Endothelial cell of umbilical vein (primary cell): ENCODE measurements around the gene GCDH. TPM values are rescaled to one million over a fixed set of nuclear protein-coding genes. Genes with fewer than 3 reads are reported as not detected.
A peak's percentile ranks its signal among the peaks of the same experiment; 100 is the strongest.

Experiments
- BruUV-seq: library from RNA; stranded (reverse); fragments of 400-500 nt; replicated peaks from 2 replicates; lab custom pipeline; 2021; lab: Mats Ljungman, UMichigan
- CTCF ChIA-PET: fragments of 300-600, 350-600 bp; sonication (Branson Sonifier 250); formaldehyde crosslinking; loops from one replicate; lab custom pipeline; 2021; ENCODE audit warnings: antibody characterized with exemption, inconsistent platforms; lab: Charles Lee
- POLR2A ChIA-PET: fragments of 300-600, 350-600 bp; sonication (Branson Sonifier 250); formaldehyde crosslinking; loops from one replicate; lab custom pipeline; 2021; ENCODE audit warnings: antibody characterized with exemption, inconsistent platforms; lab: Charles Lee
- DNase-seq: peaks from one replicate; pipeline ENCODE4 v3.0.0-alpha.2; 2011; ENCODE audit warnings: low read depth, low spot score
- FAIRE-seq: peaks from 2 replicates; lab custom pipeline; 2011; peaks lifted over from hg19 to GRCh38; lab: Jason Lieb, UNC
- H2AFZ ChIP-seq: 2 replicates; pipeline ENCODE4 v1.6.0; 2012; ENCODE audit warnings: low read depth, low read length, control low read depth, inconsistent platforms
- H3K27ac ChIP-seq: 2 replicates; pipeline ENCODE4 v1.5.1; 2011; ENCODE audit warnings: low read depth, mild to moderate bottlenecking, control low read depth, low read length, moderate library complexity; ENCODE audit not compliant: insufficient read depth
- H3K27me3 ChIP-seq, 2 experiments: 2 replicates each; pipeline versions ENCODE4 v1.6.0 to v1.6.1; 2011; ENCODE audit warnings: low read length in 2 of 2, mixed read lengths in 1 of 2; ENCODE audit not compliant: control insufficient read depth in 2 of 2, insufficient read depth in 2 of 2
- H3K36me3 ChIP-seq, 2 experiments: 2 replicates in 1 of 2; 3 replicates in 1 of 2; pipeline ENCODE4 v1.5.1; 2011; ENCODE audit warnings: low read length in 2 of 2, mild to moderate bottlenecking in 1 of 2, moderate library complexity in 1 of 2; ENCODE audit not compliant: control insufficient read depth in 2 of 2, insufficient read depth in 2 of 2; ENCODE audit errors: extremely low read depth in 1 of 2
- H3K4me1 ChIP-seq: 3 replicates; pipeline ENCODE4 v1.5.1; 2011; ENCODE audit warnings: mild to moderate bottlenecking, low read length; ENCODE audit not compliant: control insufficient read depth, insufficient read depth; ENCODE audit errors: extremely low read depth
- H3K4me2 ChIP-seq: 2 replicates; pipeline ENCODE4 v1.6.1; 2011; ENCODE audit warnings: low read length, control low read depth, mixed read lengths; ENCODE audit not compliant: insufficient read depth
- H3K4me3 ChIP-seq, 3 experiments: fragments of 200-600 bp in 1 of 3; sonication (generic), shearing (Covaris generic) in 1 of 3; replicated peaks in 1 of 3; 2 replicates each; pipeline ENCODE4 v1.5.1; 2011 to 2016; ENCODE audit warnings: control low read depth in 3 of 3, low read length in 3 of 3, mild to moderate bottlenecking in 2 of 3, inconsistent platforms in 1 of 3, low read depth in 1 of 3, moderate library complexity in 1 of 3; ENCODE audit not compliant: insufficient read depth in 1 of 3
- H3K79me2 ChIP-seq: 2 replicates; pipeline ENCODE4 v1.6.0; 2012; ENCODE audit warnings: low read length, inconsistent platforms; ENCODE audit not compliant: control insufficient read depth, insufficient read depth
- H3K9ac ChIP-seq: replicated peaks from 2 replicates; pipeline ENCODE3; 2011; ENCODE audit warnings: low read length, control low read depth; ENCODE audit not compliant: insufficient read depth; ENCODE audit errors: extremely low read depth
- H3K9me1 ChIP-seq: replicated peaks from 3 replicates; pipeline ENCODE4 v1.6.0; 2011; ENCODE audit warnings: mild to moderate bottlenecking, low read length; ENCODE audit not compliant: control insufficient read depth, insufficient read depth; ENCODE audit errors: extremely low read depth
- H3K9me3 ChIP-seq: replicated peaks from 2 replicates; pipeline ENCODE4 v1.5.1; 2012; ENCODE audit warnings: low read length, inconsistent platforms; ENCODE audit not compliant: control insufficient read depth, insufficient read depth
- H4K20me1 ChIP-seq: replicated peaks from 2 replicates; pipeline ENCODE3; 2011; ENCODE audit warnings: mild to moderate bottlenecking, low read length; ENCODE audit not compliant: control insufficient read depth, insufficient read depth; ENCODE audit errors: extremely low read depth
- EZH2 ChIP-seq: IDR thresholded peaks from 2 replicates; pipeline ENCODE4 v1.6.1; 2012; ENCODE audit warnings: borderline replicate concordance, low read depth, mild to moderate bottlenecking, moderate library complexity, low read length, inconsistent platforms; ENCODE audit not compliant: severe bottlenecking
- FOS ChIP-seq: IDR thresholded peaks from 2 replicates; pipeline ENCODE4 v1.6.1; 2011; ENCODE audit warnings: mild to moderate bottlenecking, low read length, moderate library complexity, borderline replicate concordance; ENCODE audit not compliant: insufficient read depth
- GATA2 ChIP-seq: IDR thresholded peaks from 2 replicates; pipeline ENCODE4 v1.7.0; 2011; ENCODE audit warnings: low read depth, mild to moderate bottlenecking, moderate library complexity, mixed read lengths, low read length; ENCODE audit not compliant: insufficient read length, insufficient read depth
- JUN ChIP-seq: IDR thresholded peaks from 2 replicates; pipeline ENCODE4 v1.6.1; 2011; ENCODE audit warnings: borderline replicate concordance, low read depth; ENCODE audit not compliant: insufficient read length, insufficient read depth
- MYC ChIP-seq: IDR thresholded peaks from one replicate; pipeline ENCODE4 v1.6.1; 2011; ENCODE audit warnings: mild to moderate bottlenecking, low read depth, low read length
- POLR2A ChIP-seq: IDR thresholded peaks from 2 replicates; pipeline ENCODE4 v1.6.1; 2012; ENCODE audit warnings: low read depth, mild to moderate bottlenecking, control low read depth, low read length
- POLR2AphosphoS5 ChIP-seq: IDR thresholded peaks from 2 replicates; pipeline ENCODE4 v1.6.1; 2012; ENCODE audit warnings: low read depth, mild to moderate bottlenecking, control low read depth, low read length, moderate library complexity; ENCODE audit not compliant: insufficient read depth
- dilution Hi-C: fragments of 300-500 bp; cut with MboI; formaldehyde crosslinking; loops from one replicate; pipeline ENCODE4 v1.15.0; 2019; ENCODE audit warnings: low sequenced_read_pairs; ENCODE audit not compliant: extremely low pct_ligation_motif_present
- intact Hi-C: fragments of 100-400 bp; cut with micrococcal nuclease; formaldehyde crosslinking; loops from one replicate; pipeline ENCODE4 v1.10.0; 2022
- polyA plus RNA-seq, 4 experiments: library from polyadenylated mRNA; depleted of rRNA in 3 of 4; stranded (reverse) in 3 of 4; unstranded in 1 of 4; fragments of >200 nt; gene quantifications; 2 replicates each; pipeline versions ENCODE4 v1.2.1 to v1.2.3, GENCODE V29; 2011 to 2012; ENCODE audit warnings: missing spikeins in 1 of 4
- total RNA-seq: library from RNA; stranded (reverse); gene quantifications from 2 replicates; pipeline ENCODE4 v1.2.3, GENCODE V29; 2021
- TF ChIP-seq, protein P1 (sequence below), 2 donors: IDR thresholded peaks; 1 replicate in 1 of 2; 2 replicates in 1 of 2; pipeline ENCODE4 v1.5.1; 2011; ENCODE audit warnings: low read length in 2 of 2, mild to moderate bottlenecking in 2 of 2, moderate library complexity in 2 of 2, control low read depth in 1 of 2, inconsistent platforms in 1 of 2, low read depth in 1 of 2; ENCODE audit not compliant: insufficient read depth in 1 of 2; ENCODE audit errors: extremely low read depth in 1 of 2
- TF ChIP-seq, protein P2 (sequence below): IDR thresholded peaks from 2 replicates; pipeline ENCODE4 v1.6.1; 2011; ENCODE audit not compliant: insufficient read depth, insufficient read length

The GCDH gene
- total and polyA plus RNA-seq, 2 donors (not counting 3 experiments of a cell fraction or from before 2014, with no cell fraction given) = 27.3 to 35.8 TPM

DNA sequence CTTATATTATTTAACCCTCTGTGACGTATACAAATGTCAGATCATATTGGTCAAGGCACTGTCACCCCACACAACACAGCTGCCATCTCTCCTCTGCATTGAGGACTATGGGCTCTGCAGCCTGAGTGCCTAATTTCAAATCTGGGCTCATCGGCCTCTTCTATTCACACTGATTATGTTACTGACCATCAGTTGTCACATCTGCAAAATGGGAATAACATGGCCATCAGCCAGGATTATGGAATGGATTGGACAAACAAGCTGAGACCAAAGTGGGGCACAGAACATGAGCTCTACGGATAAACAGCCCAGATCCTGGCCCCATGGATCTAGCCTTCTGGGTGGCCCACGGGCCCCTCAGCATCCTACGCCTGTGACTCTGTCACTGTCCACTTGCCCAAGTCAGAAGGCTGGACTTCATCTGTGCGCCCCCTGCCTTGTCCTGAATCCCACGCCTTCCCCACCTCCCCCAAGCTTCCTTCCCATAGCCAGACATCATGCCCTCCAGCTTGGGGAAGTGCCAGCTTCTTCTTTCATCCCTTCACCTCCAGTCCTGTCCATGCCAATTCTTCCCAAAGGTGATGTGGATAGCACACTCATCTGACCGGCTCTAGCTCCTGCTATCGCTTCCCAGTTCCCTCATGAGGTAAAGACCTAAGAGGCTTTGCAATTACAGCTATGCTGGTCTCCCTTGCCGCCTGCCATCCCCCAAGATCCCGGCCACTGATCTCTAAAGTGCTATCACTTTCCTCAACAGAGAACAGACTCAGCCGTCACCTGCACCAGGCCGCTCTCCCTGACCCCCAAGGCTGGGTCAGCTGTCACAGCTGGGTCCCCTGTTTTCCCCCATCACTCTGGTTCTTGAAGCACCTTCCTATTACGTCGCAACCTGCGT, 41.7 kb downstream of the GCDH start:
- no TSS peak for BruUV-seq
- Histone ChIP-seq H3K9me1 (no peaks in the 10 kb centered on the region), H3K27me3 (no peaks in the 10 kb centered on the region), H3K9ac (peak overlapping the region; percentile 66), H3K79me2 (peaks cover 21% of the 10 kb centered on the region), H3K4me3 (peak overlapping the region; percentile 26 to 82 (median 56)), H2AFZ (peak overlapping the region; percentile 45), H4K20me1 (no peaks in the 10 kb centered on the region), H3K36me3 (peaks cover 6 to 21% of the 10 kb centered on the region in 2 experiments), H3K9me3 (no peaks in the 10 kb centered on the region), H3K4me1 (peaks cover 13% of the 10 kb centered on the region), H3K4me2 (peak overlapping the region; percentile 78), H3K27ac (peak overlapping the region; percentile 27)
- CTCF ChIA-PET = interaction anchor here (0.6 to 3.0 kb wide), 6 partner anchors 18 to 172 kb away, joined by 3 to 11 read pairs (median 3); partner anchors contain the start of gene GCDH
- FAIRE-seq = no peak
- POLR2A ChIA-PET = interaction anchor here (2.2 kb wide), 1 partner anchor 13 kb away, joined by 6 read pairs; the partner anchor contains the start of gene SYCE2
- intact Hi-C loops (loop anchor here (1.0 to 10.0 kb wide), 2 partner anchors 13 to 148 kb away; partner anchors contain the start of gene SYCE2), dilution Hi-C loops (no loop called here)
- DNase-seq = no peak
- TF ChIP-seq MYC (no peak), FOS (no peak), EZH2 (no peak), GATA2 (no peak), POLR2A (no peak), POLR2AphosphoS5 (no peak), JUN (no peak)
- TF ChIP-seq, protein P1, sequence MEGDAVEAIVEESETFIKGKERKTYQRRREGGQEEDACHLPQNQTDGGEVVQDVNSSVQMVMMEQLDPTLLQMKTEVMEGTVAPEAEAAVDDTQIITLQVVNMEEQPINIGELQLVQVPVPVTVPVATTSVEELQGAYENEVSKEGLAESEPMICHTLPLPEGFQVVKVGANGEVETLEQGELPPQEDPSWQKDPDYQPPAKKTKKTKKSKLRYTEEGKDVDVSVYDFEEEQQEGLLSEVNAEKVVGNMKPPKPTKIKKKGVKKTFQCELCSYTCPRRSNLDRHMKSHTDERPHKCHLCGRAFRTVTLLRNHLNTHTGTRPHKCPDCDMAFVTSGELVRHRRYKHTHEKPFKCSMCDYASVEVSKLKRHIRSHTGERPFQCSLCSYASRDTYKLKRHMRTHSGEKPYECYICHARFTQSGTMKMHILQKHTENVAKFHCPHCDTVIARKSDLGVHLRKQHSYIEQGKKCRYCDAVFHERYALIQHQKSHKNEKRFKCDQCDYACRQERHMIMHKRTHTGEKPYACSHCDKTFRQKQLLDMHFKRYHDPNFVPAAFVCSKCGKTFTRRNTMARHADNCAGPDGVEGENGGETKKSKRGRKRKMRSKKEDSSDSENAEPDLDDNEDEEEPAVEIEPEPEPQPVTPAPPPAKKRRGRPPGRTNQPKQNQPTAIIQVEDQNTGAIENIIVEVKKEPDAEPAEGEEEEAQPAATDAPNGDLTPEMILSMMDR (IDR thresholded peaks at IDR 0.05; ENCODE audit: extremely low read depth in 1 of 2, insufficient read depth in 1 of 2, low read depth in 1 of 2, low read length in 2 of 2) = no peak
- TF ChIP-seq, protein P2, sequence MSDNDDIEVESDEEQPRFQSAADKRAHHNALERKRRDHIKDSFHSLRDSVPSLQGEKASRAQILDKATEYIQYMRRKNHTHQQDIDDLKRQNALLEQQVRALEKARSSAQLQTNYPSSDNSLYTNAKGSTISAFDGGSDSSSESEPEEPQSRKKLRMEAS = no peak
